Measurements from ENCODE around the gene SPDL1. TPM values are rescaled to one million over a fixed set of nuclear protein-coding genes. Genes with fewer than 3 reads are reported as not detected.

SPDL1 gene
- total and polyA plus RNA-seq, 2 of the 8 experiments (the other 6 are each of a cell fraction or from before 2014, with no cell fraction given): 16.9 to 44.5 TPM

DNA sequence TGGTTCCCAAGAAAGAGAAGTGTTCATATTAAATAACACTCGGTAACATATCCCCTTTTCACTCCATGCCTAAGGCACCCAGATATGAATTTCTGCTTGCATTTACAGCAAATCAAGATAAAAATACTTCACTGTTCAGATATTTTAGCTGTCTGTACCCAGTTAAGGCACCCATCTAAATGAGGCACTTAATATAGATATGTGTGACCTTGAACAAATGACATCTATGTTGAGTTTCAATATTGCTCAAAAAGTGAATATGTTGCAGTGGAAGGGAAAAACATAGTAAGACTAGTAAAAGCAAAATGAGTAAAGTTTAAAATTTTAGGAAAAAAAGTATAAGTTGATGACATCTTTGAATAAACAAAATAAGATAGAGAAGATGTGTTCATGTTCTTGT is 32.4 kb upstream of the SPDL1 start (continued):
- no peak for TF ChIP-seq CBX8 (IDR thresholded peaks at IDR 0.05; ENCODE audit: borderline replicate concordance, low read depth, low read length)
